Stimulated activated CD4-positive, alpha-beta T cell treated with anti-CD3 and anti-CD28 coated beads, TNF-alpha, amount 100 ng/mL, for 48 hours (primary cell): ENCODE measurements around the gene TMEM232.
A peak's percentile ranks its signal among the peaks of the same experiment; 100 is the strongest.
"Not testable (repeated sequence)": the region's sequence is repeated elsewhere in the genome, so short reads cannot be mapped to it uniquely, and the experiment has no call there.

Experiments used
- DNase-seq, 3 donors: peaks; one replicate each; pipeline ENCODE4 v3.0.0-alpha.2; 2020; ENCODE audit warnings: low read depth in 3 of 3

TMEM232 gene

GRCh38 chr5:110726249-110727024, at the start of gene TMEM232:
TSS of gene TMEM232 (minus strand) at chr5:110726671. CDS start at chr5:110667352, 59,319 bp downstream.
- DNase-seq = peak; percentile 50 to 71 (median 61)

DNA sequence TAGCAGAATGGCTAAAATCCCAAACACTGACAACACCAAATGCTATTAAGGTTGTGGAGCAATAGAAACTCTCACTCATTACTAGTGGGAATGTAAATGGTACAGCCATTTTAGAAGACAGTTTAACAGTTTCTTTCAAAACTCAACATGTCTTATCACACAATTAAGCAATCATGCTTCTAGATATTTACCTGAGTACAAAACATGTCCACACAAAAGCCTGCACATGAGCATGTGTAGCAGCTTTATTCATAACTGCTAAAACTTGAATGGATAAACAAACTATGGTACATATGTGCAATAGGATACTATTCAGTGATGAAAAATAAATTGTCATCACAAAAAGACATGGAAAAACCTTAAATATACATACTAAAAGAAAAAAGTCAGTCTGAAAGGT, 43.8 kb upstream of the TMEM232 start:
- no peak for DNase-seq

DNA sequence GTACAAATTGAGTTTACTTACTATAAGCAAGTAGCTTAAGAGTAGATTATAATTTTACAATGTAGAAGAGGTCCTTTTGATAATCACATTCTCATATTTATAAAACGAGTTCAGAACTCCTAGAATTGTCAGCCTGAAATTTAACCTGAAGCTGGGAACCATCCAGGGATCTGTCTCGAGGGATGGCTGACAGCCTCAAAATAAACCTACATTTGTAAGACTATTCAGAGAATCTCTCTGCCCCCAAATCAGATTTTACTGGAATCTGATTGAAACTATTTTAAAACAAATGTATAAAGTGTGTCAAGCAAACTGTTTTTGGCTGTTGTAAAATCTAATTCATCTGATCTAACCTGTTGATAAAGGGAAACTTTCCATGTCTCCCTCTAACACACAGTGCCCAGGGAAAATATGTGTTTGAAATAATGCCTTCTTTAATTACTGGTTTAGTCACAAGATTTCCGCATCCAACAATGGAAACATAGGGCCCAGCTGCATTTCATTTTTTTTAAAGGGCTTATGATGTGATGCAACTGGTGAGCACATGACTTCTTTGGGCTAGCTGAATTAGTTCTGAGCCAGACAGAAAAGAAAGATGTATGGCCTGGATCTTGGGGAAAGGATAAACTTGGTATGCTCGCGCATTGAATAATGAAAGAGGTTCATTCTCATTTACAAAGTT, 42.7 kb upstream of the TMEM232 start:
- no peak for DNase-seq

- DNase-seq = no peak
Observed at GRCh38 chr5:110768138-110768860, 41.8 kb upstream of the TMEM232 start.

DNA sequence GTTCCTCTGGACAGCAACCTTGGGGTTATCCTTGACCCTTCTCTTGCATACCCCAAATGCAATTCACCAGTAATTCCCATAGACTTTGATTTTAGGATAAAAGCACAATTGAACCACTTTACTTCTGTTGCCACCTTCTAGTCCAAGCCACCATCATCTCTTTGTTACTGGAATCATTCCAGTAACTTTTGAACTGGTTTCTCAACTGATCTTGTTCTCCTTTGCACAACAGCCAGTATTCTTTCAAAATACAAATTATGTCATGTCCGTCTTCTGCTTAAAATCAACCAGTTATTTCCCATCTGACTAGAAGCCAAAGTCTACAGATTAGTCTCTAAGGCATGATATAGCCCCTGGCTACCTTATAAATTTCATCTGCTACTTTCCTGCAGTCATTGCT, 33.7 kb upstream of the TMEM232 start:
- no peak for DNase-seq

DNA sequence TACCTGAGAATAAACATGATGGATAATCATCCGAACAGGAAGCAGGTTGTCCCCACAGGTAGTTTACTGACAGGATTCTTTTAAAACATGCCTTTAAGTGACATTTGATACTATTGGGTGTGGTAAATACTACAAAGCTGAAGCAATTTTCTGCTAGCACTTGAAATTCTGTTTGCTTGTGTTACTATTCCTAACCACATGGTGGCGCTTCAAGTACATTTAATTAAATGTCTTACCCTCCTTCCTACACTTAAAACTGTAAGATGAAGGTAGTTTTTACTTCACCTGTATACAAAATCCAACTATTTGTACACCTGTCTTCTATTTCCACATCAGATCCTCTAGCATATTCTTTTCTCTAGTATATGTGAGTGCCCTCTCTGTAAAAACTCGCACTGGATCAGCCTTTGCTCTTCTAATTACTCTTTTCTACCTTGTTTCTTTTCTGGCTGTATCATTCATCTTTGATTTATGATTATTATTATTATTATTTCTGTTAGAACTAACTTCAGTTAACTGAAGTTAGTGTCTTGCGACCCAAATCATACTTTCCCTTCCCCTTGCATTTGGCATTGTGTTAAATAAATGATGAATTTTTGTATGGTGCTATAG, 30.8 kb upstream of the TMEM232 start:
- DNase-seq = no peak

DNA sequence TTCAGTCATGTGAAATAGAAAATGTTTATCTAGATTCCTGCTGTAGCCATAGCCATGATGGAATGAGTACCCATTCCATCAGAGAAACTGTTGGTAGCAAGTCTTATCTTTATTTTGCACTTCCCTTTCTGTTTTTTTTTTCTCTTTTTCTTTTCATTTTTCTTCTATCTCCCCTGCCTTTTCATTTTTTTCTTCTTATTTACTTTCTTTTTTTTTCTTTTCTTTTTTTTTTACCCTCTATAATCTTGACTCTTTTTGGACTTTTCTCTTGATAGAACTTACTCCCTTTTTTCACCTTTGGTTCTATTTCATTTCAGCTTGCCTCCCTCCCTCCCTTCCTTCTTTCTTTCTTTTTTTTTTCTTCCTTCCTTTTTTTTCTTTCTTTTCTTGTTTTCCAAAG, 27.7 kb upstream of the TMEM232 start:
- DNase-seq = no peak

GRCh38 chr5:110753600-110753999, 27.1 kb upstream of the TMEM232 start:
- no peak for DNase-seq

GRCh38 chr5:110752953-110753352, 26.5 kb upstream of the TMEM232 start:
- no peak for DNase-seq

DNA sequence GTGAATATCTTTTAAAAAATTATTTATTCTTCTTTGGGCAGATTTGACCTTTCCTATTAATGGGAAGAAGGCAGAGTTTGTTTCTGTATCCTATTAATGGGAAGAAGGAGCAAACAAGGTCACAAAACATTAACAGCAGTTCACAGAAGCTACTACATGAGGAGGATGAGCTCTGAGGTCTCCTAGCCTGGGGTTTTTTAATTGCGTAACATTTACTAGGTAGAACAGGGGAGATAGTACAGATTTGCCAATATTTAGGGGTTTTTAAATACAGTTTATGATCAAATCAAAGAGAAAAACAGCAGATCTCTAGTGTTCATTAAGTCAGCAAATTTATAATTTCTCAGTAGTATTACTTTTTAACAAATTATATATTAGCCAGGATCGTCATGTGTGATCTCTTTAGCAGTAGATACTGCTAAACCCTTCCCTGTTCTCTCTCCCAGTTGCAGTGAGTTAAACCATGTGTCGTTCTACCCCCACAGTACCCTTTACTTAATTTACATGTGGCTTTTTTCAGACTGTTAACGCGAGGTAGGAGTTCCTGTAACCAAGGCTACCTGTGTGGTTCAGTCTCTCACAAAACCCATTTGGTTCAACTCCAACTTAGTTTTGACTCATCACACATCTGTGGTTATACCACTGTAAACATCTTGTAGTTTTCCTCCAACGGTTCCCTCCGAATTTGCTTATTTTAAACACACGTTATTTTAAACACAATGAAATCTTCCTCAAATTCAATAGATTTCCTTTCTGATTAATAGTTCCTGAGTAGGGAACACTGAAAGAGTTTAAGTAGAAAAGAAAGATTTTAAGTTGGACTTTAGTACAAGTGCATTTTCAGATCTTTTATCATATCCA, 25.7 kb upstream of the TMEM232 start:
- DNase-seq = no peak

DNA sequence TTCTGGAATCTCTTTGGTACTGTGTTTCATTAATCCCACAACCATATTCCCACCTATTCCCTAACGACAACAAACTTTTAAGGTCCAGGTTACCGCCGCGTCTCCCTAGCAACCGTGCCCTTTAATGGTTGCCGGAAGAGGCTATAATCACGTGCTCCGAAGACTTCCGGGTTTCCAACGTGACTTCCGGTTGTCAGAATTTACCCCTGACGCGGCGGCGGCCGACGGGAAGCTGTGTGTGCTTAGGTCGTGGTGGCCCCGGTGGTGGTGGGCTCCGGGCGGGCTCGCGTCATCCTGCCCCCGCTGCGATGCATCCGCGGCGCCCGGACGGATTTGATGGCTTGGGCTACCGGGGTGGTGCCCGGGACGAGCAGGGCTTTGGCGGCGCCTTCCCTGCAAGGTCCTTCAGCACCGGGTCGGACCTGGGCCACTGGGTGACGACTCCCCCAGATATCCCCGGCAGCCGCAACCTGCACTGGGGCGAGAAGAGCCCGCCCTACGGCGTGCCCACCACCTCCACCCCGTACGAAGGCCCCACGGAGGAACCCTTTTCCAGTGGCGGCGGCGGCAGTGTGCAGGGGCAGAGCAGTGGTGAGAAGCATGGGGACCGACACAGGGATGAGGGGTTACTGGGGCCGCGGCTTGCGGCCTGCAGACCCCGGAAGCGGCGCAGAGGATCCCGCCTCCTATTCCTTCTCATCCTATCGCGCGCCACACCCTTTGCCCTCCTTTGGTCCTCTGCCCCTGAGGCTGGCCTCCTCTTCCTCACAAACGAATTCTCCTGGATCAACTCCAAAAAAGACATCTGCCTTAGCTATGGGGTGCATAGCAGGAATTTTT, 12.6 kb upstream of the TMEM232 start, which contains the start of gene SLC25A46:
Gene SLC25A46 (plus strand): TSS at position 196 of the 840 bp plus-strand sequence. CDS start 113 bp downstream, at position 309.
- peak; percentile 67 to 78 (median 78) for DNase-seq

DNA sequence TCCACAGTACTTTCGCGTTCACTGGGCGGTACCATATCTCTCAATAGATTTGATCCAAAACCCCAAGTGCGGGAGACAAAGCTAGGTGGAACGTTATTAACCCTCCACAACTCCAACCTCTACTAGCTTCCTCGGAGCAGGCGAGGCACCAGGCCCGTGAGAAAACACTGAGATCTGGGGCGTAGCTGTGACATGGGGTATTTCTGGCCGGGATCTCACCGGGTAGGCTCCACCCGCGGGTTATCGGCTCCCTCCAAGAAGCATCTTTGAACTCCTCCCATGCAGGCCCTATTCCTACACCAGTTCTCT, 12.0 kb upstream of the TMEM232 start:
- DNase-seq = peak in 1 of 3 donors; percentile 20

DNA sequence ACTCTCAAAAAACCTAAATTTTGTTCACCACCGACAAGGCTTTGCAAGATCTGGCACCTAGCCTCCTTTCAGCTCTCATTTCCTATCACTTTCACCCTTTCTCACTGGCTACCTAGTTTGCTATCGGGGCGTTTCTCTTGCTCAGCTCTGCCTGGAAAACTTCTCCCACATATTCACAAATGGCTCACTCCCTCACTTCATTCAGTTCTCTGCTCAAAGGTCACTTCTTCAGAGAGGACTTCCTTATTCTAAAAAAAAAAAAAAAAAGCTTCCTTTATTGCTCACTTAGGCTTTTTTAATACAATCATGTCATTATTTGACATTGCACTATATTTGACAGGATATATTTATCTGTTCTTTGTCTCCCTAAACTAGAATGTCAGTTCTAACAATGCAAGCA, 10.3 kb upstream of the TMEM232 start:
- DNase-seq = no peak

DNA sequence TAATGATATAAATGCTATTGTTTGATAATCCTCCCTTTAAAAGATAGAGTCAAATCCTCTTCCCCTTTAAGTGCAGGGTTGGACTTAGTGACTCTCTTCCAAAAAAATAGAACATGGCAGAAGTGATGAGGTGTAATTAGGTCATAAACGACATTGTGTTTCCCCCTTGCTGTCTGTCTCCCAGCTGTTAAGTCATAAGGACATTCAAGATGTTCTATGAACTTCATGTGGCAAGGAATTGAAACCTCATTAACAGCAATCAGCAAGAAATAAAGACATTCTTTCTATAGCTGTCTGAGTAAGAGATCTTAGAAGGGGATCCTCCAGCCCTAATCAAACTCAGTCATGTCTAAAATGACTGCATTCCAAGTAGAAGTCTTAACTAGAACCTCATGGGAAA, 9.1 kb upstream of the TMEM232 start:
- DNase-seq = no peak

DNA sequence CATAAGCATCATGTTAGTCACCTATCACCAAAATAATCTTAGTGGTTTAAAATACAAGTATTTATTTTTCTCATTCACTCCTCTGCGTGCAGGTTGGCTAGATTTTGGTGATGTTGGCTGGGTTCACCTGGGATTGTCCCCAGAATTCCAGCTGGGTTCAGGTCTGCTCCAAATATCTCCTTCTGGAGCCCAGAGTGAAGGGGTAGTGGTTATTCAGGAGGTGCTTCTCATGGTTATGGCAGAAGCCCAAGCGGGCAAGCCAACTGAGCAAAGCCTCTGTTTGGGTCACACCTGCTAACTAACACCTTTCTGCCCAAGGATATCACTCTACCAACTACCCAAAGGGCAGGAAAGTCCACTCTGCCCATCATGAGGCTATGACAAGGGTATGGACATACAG, 7.6 kb upstream of the TMEM232 start:
- no peak for DNase-seq

- not testable (repeated sequence) for DNase-seq
Observed at GRCh38 chr5:110731499-110731898, 5.0 kb upstream of the TMEM232 start.

GRCh38 chr5:110727025-110727314, 499 bp upstream of the TMEM232 start:
- no peak for DNase-seq

DNA sequence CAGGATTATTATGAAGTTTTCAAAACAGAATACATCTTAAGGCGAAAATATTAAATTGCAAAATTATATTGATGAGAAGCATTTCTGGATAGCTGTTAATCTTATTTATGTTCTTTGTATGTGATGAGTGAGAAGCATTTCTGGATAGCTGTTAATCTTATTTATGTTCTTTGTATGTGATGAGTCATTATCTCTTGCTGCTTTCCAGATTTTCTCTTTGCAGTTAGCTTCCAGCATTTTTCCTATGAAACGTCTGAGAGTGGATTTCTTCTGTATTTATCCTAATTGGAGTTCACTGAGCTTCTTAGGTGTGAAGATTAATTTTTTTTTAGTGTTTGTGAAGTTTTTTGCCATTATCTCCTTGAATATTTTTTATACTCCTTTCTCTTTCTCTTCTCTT, 8.2 kb downstream of the TMEM232 start:
- no peak for DNase-seq

GRCh38 chr5:110716247-110717245, 9.9 kb downstream of the TMEM232 start:
- DNase-seq = no peak
